IMR-90 (cell line): ENCODE data around the gene MAML2. TPM values are rescaled to one million over a fixed set of nuclear protein-coding genes. Genes with fewer than 3 reads are reported as not detected.
A peak's percentile ranks its signal among the peaks of the same experiment; 100 is the strongest.

Source experiments
- ATAC-seq: fragments of 200-7000 bp; cut with Tn5 transposase; 2 replicates; pipeline ENCODE4 v1.9.1; 2020; ENCODE audit warnings: low read depth, mild to moderate bottlenecking, moderate library complexity
- BruUV-seq: library from RNA; stranded (reverse); fragments of 400-500 nt; replicated peaks from 2 replicates; lab custom pipeline; 2021; lab: Mats Ljungman, UMichigan
- CTCF ChIA-PET: fragments of 300-600 bp; formaldehyde crosslinking; extraction: SDS; loops from one replicate; lab custom pipeline; 2021; ENCODE audit warnings: antibody characterized with exemption; lab: Yijun Ruan, JAX
- POLR2A ChIA-PET: fragments of 300-600 bp; sonication (Branson Sonifier 250); formaldehyde crosslinking; loops from one replicate; lab custom pipeline; 2022; ENCODE audit warnings: antibody characterized with exemption; ENCODE audit not compliant: unreplicated experiment; lab: Charles Lee
- DNase-seq: peaks from one replicate; pipeline ENCODE4 v3.0.0; 2013
- H2AFZ ChIP-seq: replicated peaks from 2 replicates; pipeline ENCODE3; 2013; ENCODE audit warnings: low read length, mild to moderate bottlenecking; ENCODE audit not compliant: poor library complexity
- H2AK5ac ChIP-seq: 2 replicates; pipeline ENCODE4 v1.6.1; 2013; ENCODE audit warnings: low read depth, low read length, inconsistent platforms
- H2AK9ac ChIP-seq: replicated peaks from 2 replicates; pipeline ENCODE3; 2013; ENCODE audit warnings: mild to moderate bottlenecking, low read depth, low read length, moderate library complexity; ENCODE audit not compliant: poor library complexity
- H2BK120ac ChIP-seq: 2 replicates; pipeline ENCODE4 v1.6.1; 2013; ENCODE audit warnings: low read depth, low read length, inconsistent platforms
- H2BK15ac ChIP-seq: 3 replicates; pipeline ENCODE4 v1.6.1; 2013; ENCODE audit warnings: low read depth, low read length, inconsistent platforms
- H2BK20ac ChIP-seq: 2 replicates; pipeline ENCODE4 v1.6.1; 2013; ENCODE audit warnings: low read depth, mild to moderate bottlenecking, inconsistent platforms, low read length, moderate library complexity
- H2BK5ac ChIP-seq: 2 replicates; pipeline ENCODE4 v1.6.1; 2013; ENCODE audit warnings: mild to moderate bottlenecking, low read depth, low read length, inconsistent platforms; ENCODE audit not compliant: poor library complexity, severe bottlenecking
- H3K14ac ChIP-seq: replicated peaks from 2 replicates; pipeline ENCODE4 v1.6.1; 2013; ENCODE audit warnings: low read depth, low read length, inconsistent platforms
- H3K18ac ChIP-seq: 2 replicates; pipeline ENCODE4 v1.6.1; 2013; ENCODE audit warnings: low read depth, low read length, control low read depth
- H3K23ac ChIP-seq: 2 replicates; pipeline ENCODE4 v1.6.1; 2013; ENCODE audit warnings: low read depth, low read length, inconsistent platforms
- H3K27ac ChIP-seq: 2 replicates; pipeline ENCODE4 v1.5.1; 2013; ENCODE audit warnings: mild to moderate bottlenecking, control low read depth, low read length; ENCODE audit not compliant: insufficient read depth
- H3K27me3 ChIP-seq: 2 replicates; pipeline ENCODE4 v1.6.1; 2013; ENCODE audit warnings: low read length; ENCODE audit not compliant: control insufficient read depth, insufficient read depth
- H3K36me3 ChIP-seq: 2 replicates; pipeline ENCODE4 v1.6.1; 2013; ENCODE audit warnings: low read length, mixed read lengths; ENCODE audit not compliant: control insufficient read depth, insufficient read depth
- H3K4ac ChIP-seq: 2 replicates; pipeline ENCODE4 v1.6.1; 2013; ENCODE audit warnings: low read depth, low read length, inconsistent platforms
- H3K4me1 ChIP-seq: 2 replicates; pipeline ENCODE4 v1.6.1; 2013; ENCODE audit warnings: low read length, mixed read lengths; ENCODE audit not compliant: control insufficient read depth, insufficient read depth
- H3K4me2 ChIP-seq: 2 replicates; pipeline ENCODE4 v1.6.1; 2013; ENCODE audit warnings: low read depth, mild to moderate bottlenecking, control low read depth, low read length, moderate library complexity
- H3K4me3 ChIP-seq: 2 replicates; pipeline ENCODE4 v1.5.1; 2013; ENCODE audit warnings: low read depth, mild to moderate bottlenecking, control low read depth, low read length, moderate library complexity; ENCODE audit not compliant: insufficient read depth
- H3K56ac ChIP-seq: 2 replicates; pipeline ENCODE4 v1.6.1; 2013; ENCODE audit warnings: low read length, inconsistent platforms; ENCODE audit not compliant: insufficient read depth; ENCODE audit errors: extremely low read depth
- H3K79me1 ChIP-seq, 2 experiments: 2 replicates each; pipeline ENCODE4 v1.6.1; 2013; ENCODE audit warnings: low read length in 2 of 2, inconsistent platforms in 1 of 2, low read depth in 1 of 2
- H3K9ac ChIP-seq: 2 replicates; pipeline ENCODE4 v1.6.1; 2013; ENCODE audit warnings: low read depth, low read length, control low read depth
- H3K9me1 ChIP-seq: 2 replicates; pipeline ENCODE4 v1.6.1; 2013; ENCODE audit warnings: low read length, inconsistent platforms; ENCODE audit not compliant: insufficient read depth
- H3K9me3 ChIP-seq: 2 replicates; pipeline ENCODE4 v1.6.1; 2013; ENCODE audit warnings: low read length; ENCODE audit not compliant: control insufficient read depth, insufficient read depth
- H4K20me1 ChIP-seq: 2 replicates; pipeline ENCODE4 v1.6.1; 2013; ENCODE audit warnings: low read length, inconsistent platforms; ENCODE audit not compliant: insufficient read depth
- H4K5ac ChIP-seq: 2 replicates; pipeline ENCODE4 v1.6.1; 2013; ENCODE audit warnings: mild to moderate bottlenecking, low read depth, low read length, control low read depth
- H4K8ac ChIP-seq, 2 experiments: 2 replicates each; pipeline ENCODE4 v1.6.1; 2013; ENCODE audit warnings: low read depth in 2 of 2, low read length in 2 of 2, control low read depth in 1 of 2, inconsistent platforms in 1 of 2
- H4K91ac ChIP-seq: 2 replicates; pipeline ENCODE4 v1.6.1; 2013; ENCODE audit warnings: low read depth, low read length, inconsistent platforms; ENCODE audit not compliant: insufficient read depth
- BHLHE40 ChIP-seq: fragments of 150-350 bp; IDR thresholded peaks from 2 replicates; pipeline ENCODE4 v1.6.1; 2016; ENCODE audit warnings: mild to moderate bottlenecking, low read depth, low read length
- CEBPB ChIP-seq: IDR thresholded peaks from 2 replicates; pipeline ENCODE4 v1.6.1; 2012; ENCODE audit warnings: low read depth, low read length, improper control_type of control experiment
- FOS ChIP-seq: fragments of 150-350 bp; IDR thresholded peaks from 2 replicates; pipeline ENCODE4 v1.6.1; 2016; ENCODE audit warnings: low read depth, low read length
- MAFK ChIP-seq: IDR thresholded peaks from 2 replicates; pipeline ENCODE4 v1.6.1; 2012; ENCODE audit warnings: low read depth, low read length, improper control_type of control experiment
- MAZ ChIP-seq: IDR thresholded peaks from 2 replicates; pipeline ENCODE4 v1.6.1; 2012; ENCODE audit warnings: low read depth, mild to moderate bottlenecking, low read length, improper control_type of control experiment, moderate library complexity, borderline replicate concordance
- MXI1 ChIP-seq: IDR thresholded peaks from 2 replicates; pipeline ENCODE4 v1.6.1; 2012; ENCODE audit warnings: low read depth, mild to moderate bottlenecking, low read length, moderate library complexity, borderline replicate concordance
- NFE2L2 ChIP-seq: fragments of 150-350 bp; IDR thresholded peaks from 2 replicates; pipeline ENCODE4 v1.6.1; 2016; ENCODE audit warnings: low read depth, mild to moderate bottlenecking, low read length
- POLR2A ChIP-seq: IDR thresholded peaks from 2 replicates; pipeline ENCODE4 v1.6.1; 2012; ENCODE audit warnings: mild to moderate bottlenecking, low read depth, low read length
- RCOR1 ChIP-seq: IDR thresholded peaks from 2 replicates; pipeline ENCODE4 v1.6.1; 2012; ENCODE audit warnings: mild to moderate bottlenecking, low read length, improper control_type of control experiment; ENCODE audit not compliant: insufficient replicate concordance
- RFX5 ChIP-seq: IDR thresholded peaks from 2 replicates; pipeline ENCODE4 v1.8.0; 2012; ENCODE audit warnings: low read depth, mild to moderate bottlenecking, low read length, moderate library complexity
- SMC3 ChIP-seq: fragments of 150-350 bp; IDR thresholded peaks from 2 replicates; pipeline ENCODE4 v1.6.1; 2016; ENCODE audit warnings: low read depth, mild to moderate bottlenecking, antibody characterized with exemption, low read length, moderate library complexity
- WGBS, 2 experiments: methylation state at CpG; one replicate each; pipeline versions ENCODE4 v1.1.5 to v1.1.7; 2013; ENCODE audit warnings: missing lambda C conversion rate in 2 of 2; ENCODE audit not compliant: insufficient read length in 1 of 2; ENCODE audit errors: extremely low coverage in 2 of 2; 5-methylcytosine and 5-hydroxymethylcytosine counted together
- dilution Hi-C: fragments of 300-500 bp; cut with HindIII; formaldehyde crosslinking; loops from one replicate; pipeline ENCODE4 v1.14.3; 2018; ENCODE audit warnings: low sequenced_read_pairs; ENCODE audit not compliant: unreplicated experiment
- in situ Hi-C: fragments of 300-500 bp; cut with MboI; formaldehyde crosslinking; loops from 3 replicates; pipeline ENCODE4 v1.14.3; 2019; ENCODE audit warnings: low sequenced_read_pairs, inconsistent platforms, mixed read lengths
- intact Hi-C: fragments of 100-400 bp; cut with micrococcal nuclease; formaldehyde crosslinking; loops from 2 replicates; pipeline ENCODE4 v1.10.0; 2022
- polyA plus RNA-seq, 3 experiments: library from polyadenylated mRNA; depleted of rRNA; stranded (reverse); fragments of >200 nt; gene quantifications; 2 replicates each; pipeline ENCODE4 v1.2.3, GENCODE V29; 2012; ENCODE audit warnings: low replicate concordance in 1 of 3
- total RNA-seq: library from RNA; depleted of rRNA; stranded (reverse); fragments of >200 nt; gene quantifications from 2 replicates; pipeline ENCODE4 v1.2.3, GENCODE V29; 2012
- TF ChIP-seq, protein P1 (sequence below): fragments of 150-350 bp; IDR thresholded peaks from 2 replicates; pipeline ENCODE4 v1.6.1; 2016; ENCODE audit warnings: low read depth, mild to moderate bottlenecking, low read length, moderate library complexity, borderline replicate concordance
- TF ChIP-seq, protein P2 (sequence below): conservative IDR thresholded peaks from 2 replicates; pipeline ENCODE4 v1.5.1; 2012; ENCODE audit warnings: mild to moderate bottlenecking, low read depth, low read length, improper control_type of control experiment

The MAML2 gene
- total and polyA plus RNA-seq, 2 of the 4 experiments (the other 2 are of a cell fraction): 15.0 to 19.5 TPM

DNA sequence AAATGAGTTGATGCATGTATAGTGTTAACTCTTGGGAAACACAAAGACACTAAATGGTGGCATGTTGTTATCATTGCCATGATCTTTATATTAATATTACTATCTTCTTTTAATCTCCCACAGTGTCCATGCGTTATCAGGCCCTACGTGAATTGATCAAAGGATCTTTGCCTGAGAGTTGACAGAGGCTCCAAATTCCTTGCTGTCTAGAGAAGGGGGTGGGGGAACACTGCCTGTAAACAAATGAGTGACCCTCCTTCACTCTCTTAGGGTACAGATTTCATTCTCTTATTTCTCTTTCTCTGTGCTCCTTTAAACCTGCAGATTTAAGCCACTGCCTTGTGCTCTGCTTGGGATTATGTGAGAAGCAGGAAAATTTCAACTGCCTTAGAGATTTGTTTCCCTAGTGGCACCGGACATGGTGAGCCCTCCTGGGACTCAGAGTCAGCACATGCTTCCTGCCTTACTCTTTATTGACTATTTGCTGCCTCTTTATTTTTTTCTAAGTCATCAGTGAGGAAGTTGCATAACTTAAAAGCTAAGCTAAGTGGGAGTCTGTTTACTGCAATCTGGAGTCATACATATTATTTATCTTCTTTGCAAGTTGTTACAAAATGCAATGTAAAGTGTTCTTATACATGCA is 122.9 kb downstream of the MAML2 start (continued):
- TF ChIP-seq BHLHE40: 0 out of 2 replicates have a peak, but pooled peaks have one; percentile 30
- TF ChIP-seq FOS: 0 out of 2 replicates have a peak, but pooled peaks have one; percentile 9

GRCh38 chr11:96218901-96219300 is 124.1 kb downstream of the MAML2 start:
- Histone ChIP-seq H3K27me3 (no peaks in the 10 kb centered on the region), H3K23ac (no peak overlapping the region), H3K36me3 (no peaks in the 10 kb centered on the region), H3K9ac (no peak overlapping the region), H2AK5ac (no peak overlapping the region), H3K27ac (no peak overlapping the region), H2BK5ac (no peak overlapping the region), H3K9me3 (no peaks in the 10 kb centered on the region), H3K79me1 (peaks cover 28 to 70% of the 10 kb centered on the region in 2 experiments), H3K9me1 (peaks cover 26% of the 10 kb centered on the region), H3K4me2 (no peak overlapping the region), H4K5ac (no peak overlapping the region), H3K56ac (no peak overlapping the region), H3K18ac (peak overlapping the region; percentile 12; the same call in 1 of the 2 replicates), H2AK9ac (no peak overlapping the region), H3K14ac (no peak overlapping the region), H2BK120ac (no peak overlapping the region), H4K8ac (peak overlapping the region in 1 of 2 experiments; percentile 15; a peak in 1 of 4 replicates), H2BK20ac (no peak overlapping the region), H3K4ac (no peak overlapping the region), H4K20me1 (no peaks in the 10 kb centered on the region), H2BK15ac (peak overlapping the region; percentile 19; the same call in 1 of the 3 replicates), H3K4me1 (peaks cover 29% of the 10 kb centered on the region), H3K4me3 (no peak overlapping the region), H2AFZ (no peak overlapping the region), H4K91ac (no peak overlapping the region)
- DNase-seq (no peak), ATAC-seq (no peak)
- TSS peak; percentile 0 for BruUV-seq
- in situ Hi-C loops: no loop called here
- dilution Hi-C loops: no loop called here
- intact Hi-C loops: loop anchor here (10.0 kb wide), 1 partner anchor 164 kb away; no protein-coding TSS in a partner anchor
- ChIA-PET CTCF (interaction anchor here (0.6 kb wide), 1 partner anchor 25 kb away, joined by 6 read pairs; no protein-coding TSS in a partner anchor), POLR2A (no interaction called here)
- no CpG with 5 or more reads among the region's 3 CpGs for WGBS, 2 experiments
- TF ChIP-seq MAZ: no peak
- TF ChIP-seq, protein P1, sequence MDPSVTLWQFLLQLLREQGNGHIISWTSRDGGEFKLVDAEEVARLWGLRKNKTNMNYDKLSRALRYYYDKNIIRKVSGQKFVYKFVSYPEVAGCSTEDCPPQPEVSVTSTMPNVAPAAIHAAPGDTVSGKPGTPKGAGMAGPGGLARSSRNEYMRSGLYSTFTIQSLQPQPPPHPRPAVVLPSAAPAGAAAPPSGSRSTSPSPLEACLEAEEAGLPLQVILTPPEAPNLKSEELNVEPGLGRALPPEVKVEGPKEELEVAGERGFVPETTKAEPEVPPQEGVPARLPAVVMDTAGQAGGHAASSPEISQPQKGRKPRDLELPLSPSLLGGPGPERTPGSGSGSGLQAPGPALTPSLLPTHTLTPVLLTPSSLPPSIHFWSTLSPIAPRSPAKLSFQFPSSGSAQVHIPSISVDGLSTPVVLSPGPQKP: no peak
- no peak for TF ChIP-seq MAFK
- no peak for TF ChIP-seq SMC3
- TF ChIP-seq FOS: no peak
- TF ChIP-seq RCOR1: no peak
- TF ChIP-seq MXI1: no peak
- TF ChIP-seq POLR2A: no peak
- TF ChIP-seq CEBPB: no peak
- no peak for TF ChIP-seq NFE2L2
- no peak for TF ChIP-seq RFX5
- TF ChIP-seq BHLHE40: no peak
- TF ChIP-seq, protein P2, sequence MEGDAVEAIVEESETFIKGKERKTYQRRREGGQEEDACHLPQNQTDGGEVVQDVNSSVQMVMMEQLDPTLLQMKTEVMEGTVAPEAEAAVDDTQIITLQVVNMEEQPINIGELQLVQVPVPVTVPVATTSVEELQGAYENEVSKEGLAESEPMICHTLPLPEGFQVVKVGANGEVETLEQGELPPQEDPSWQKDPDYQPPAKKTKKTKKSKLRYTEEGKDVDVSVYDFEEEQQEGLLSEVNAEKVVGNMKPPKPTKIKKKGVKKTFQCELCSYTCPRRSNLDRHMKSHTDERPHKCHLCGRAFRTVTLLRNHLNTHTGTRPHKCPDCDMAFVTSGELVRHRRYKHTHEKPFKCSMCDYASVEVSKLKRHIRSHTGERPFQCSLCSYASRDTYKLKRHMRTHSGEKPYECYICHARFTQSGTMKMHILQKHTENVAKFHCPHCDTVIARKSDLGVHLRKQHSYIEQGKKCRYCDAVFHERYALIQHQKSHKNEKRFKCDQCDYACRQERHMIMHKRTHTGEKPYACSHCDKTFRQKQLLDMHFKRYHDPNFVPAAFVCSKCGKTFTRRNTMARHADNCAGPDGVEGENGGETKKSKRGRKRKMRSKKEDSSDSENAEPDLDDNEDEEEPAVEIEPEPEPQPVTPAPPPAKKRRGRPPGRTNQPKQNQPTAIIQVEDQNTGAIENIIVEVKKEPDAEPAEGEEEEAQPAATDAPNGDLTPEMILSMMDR: no peak
